ENCODE results near the gene ARHGEF28. TPM values are rescaled to one million over a fixed set of nuclear protein-coding genes. Genes with fewer than 3 reads are reported as not detected.

ARHGEF28 gene
- total and polyA plus RNA-seq, 9 of the 15 experiments (the other 6 are each of a cell fraction or from before 2014, with no cell fraction given) = 0.27 TPM; not detected in 8

DNA sequence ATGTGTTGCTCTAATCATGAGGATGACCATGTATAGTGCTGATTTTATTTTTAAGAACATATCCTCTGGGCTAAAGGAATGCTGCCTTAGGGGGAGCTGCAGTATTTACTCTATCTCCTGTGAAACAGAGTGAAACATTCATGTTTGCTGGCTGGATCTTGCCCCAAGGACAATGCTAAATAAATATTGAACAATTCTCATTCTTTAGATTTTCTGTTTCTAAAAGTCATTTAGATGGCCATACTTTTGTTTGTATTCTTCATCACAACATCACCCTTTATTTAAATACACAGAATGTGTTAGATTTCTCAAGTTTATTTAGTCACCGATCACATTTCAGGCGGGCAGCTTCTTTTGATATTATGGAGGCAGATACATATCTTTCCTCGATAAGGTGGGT is 103.3 kb downstream of the ARHGEF28 start:
- DNase-seq (ENCODE audit: extremely low read depth in 1 of 4, low spot score in 3 of 4) (no peak), FAIRE-seq (no peak), ATAC-seq (no peak)
- ChIA-PET POLR2A (interaction anchor here (1.2 kb wide), 1 partner anchor 10 kb away, joined by 4 read pairs; no protein-coding TSS in a partner anchor), CTCF (ENCODE audit: low intra/inter-chr PET ratio) (no interaction called here)
- Histone ChIP-seq H4K20me1 (replicated peaks; ENCODE audit: control insufficient read depth, insufficient read depth, low read length) (no peaks in the 10 kb centered on the region), H3K27me3 (ENCODE audit: control insufficient read depth in 2 of 2, insufficient read depth in 2 of 2, low read length in 2 of 2) (no peaks in the 10 kb centered on the region; a peak in 2 of 5 replicates), H2AFZ (ENCODE audit: low read depth, low read length) (no peak overlapping the region), H3K79me2 (ENCODE audit: control insufficient read depth, insufficient read depth, low read length) (no peaks in the 10 kb centered on the region), H3K4me1 (replicated peaks in 1 of 2; ENCODE audit: control insufficient read depth in 2 of 2, insufficient read depth in 2 of 2, low read length in 2 of 2) (no peaks in the 10 kb centered on the region), H3K36me3 (ENCODE audit: control insufficient read depth, insufficient read depth, low read length) (no peaks in the 10 kb centered on the region), H3K9me1 (ENCODE audit: control insufficient read depth, insufficient read depth, low read length) (no peaks in the 10 kb centered on the region), H3K4me3 (no peak overlapping the region), H3K9me3 (replicated peaks; ENCODE audit: control insufficient read depth, insufficient read depth, low read depth, low read length) (no peaks in the 10 kb centered on the region), H3K4me2 (ENCODE audit: insufficient read depth, low read length) (no peak overlapping the region), H3K9ac (ENCODE audit: insufficient read depth in 1 of 2, low read depth in 2 of 2, low read length in 2 of 2) (no peak overlapping the region), H3K27ac (ENCODE audit: extremely low read depth, low read depth, low read length) (no peak overlapping the region)
- TF ChIP-seq IRF2 (CRISPR knock-in tag; IDR thresholded peaks at IDR 0.05) (no peak), RUNX1 (IDR thresholded peaks at IDR 0.05; ENCODE audit: low read depth) (no peak), RBM22 (IDR thresholded peaks at IDR 0.05; ENCODE audit: low read depth, low read length, poor library complexity, severe bottlenecking) (no peak), ZNF239 (CRISPR knock-in tag; IDR thresholded peaks at IDR 0.05) (no peak), SOX6 (IDR thresholded peaks at IDR 0.05) (no peak)
- intact Hi-C loops (cut with micrococcal nuclease) (no loop called here), in situ Hi-C loops (cut with MboI) (no loop called here)
- no TSS peak for BruUV-seq (replicated peaks)
- WGBS (ENCODE audit: insufficient coverage, low coverage, missing lambda C conversion rate) = 7% methylated on average over 3 of the region's 3 CpGs

DNA sequence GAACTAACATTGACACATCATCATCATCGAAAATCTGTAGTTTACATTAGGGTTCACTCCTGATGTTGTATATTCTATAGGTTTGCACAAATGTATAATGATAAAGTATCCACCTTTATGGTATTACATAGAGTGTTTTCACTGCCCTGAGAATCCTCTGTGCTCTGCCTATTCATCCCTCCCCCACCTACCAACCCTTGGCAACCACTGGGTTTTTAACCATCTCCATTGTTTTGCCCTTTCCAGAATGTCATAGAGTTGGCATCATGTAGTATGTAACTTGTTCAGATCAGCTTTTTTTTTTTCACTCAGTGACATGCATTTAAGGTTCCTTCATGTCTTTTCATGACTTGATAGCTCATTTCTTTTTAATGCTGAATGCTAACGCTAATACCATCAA is 106.0 kb downstream of the ARHGEF28 start:
- TF ChIP-seq, protein P1, sequence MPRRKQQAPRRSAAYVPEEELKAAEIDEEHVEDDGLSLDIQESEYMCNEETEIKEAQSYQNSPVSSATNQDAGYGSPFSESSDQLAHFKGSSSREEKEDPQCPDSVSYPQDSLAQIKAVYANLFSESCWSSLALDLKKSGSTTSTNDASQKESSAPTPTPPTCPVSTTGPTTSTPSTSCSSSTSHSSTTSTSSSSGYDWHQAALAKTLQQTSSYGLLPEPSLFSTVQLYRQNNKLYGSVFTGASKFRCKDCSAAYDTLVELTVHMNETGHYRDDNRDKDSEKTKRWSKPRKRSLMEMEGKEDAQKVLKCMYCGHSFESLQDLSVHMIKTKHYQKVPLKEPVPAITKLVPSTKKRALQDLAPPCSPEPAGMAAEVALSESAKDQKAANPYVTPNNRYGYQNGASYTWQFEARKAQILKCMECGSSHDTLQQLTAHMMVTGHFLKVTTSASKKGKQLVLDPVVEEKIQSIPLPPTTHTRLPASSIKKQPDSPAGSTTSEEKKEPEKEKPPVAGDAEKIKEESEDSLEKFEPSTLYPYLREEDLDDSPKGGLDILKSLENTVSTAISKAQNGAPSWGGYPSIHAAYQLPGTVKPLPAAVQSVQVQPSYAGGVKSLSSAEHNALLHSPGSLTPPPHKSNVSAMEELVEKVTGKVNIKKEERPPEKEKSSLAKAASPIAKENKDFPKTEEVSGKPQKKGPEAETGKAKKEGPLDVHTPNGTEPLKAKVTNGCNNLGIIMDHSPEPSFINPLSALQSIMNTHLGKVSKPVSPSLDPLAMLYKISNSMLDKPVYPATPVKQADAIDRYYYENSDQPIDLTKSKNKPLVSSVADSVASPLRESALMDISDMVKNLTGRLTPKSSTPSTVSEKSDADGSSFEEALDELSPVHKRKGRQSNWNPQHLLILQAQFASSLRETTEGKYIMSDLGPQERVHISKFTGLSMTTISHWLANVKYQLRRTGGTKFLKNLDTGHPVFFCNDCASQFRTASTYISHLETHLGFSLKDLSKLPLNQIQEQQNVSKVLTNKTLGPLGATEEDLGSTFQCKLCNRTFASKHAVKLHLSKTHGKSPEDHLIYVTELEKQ (CRISPR knock-in tag; IDR thresholded peaks at IDR 0.05) = no peak
- TF ChIP-seq ELF1 (tag; IDR thresholded peaks at IDR 0.05) = no peak
- no peak for TF ChIP-seq ZC3H4 (CRISPR knock-in tag; IDR thresholded peaks at IDR 0.05; ENCODE audit: borderline replicate concordance)
- no peak for TF ChIP-seq ZSCAN32 (CRISPR knock-in tag; IDR thresholded peaks at IDR 0.05)
- TF ChIP-seq SRSF3 (IDR thresholded peaks at IDR 0.05; ENCODE audit: insufficient read depth, low read length) = no peak
- TF ChIP-seq KLF13 (tag; IDR thresholded peaks at IDR 0.05; ENCODE audit: borderline replicate concordance, low read depth) = no peak
- no peaks in the 10 kb centered on the region for H3K9me3 ChIP-seq (replicated peaks; ENCODE audit: control insufficient read depth, insufficient read depth, low read depth, low read length)
- no peaks in the 10 kb centered on the region for H3K36me3 ChIP-seq (ENCODE audit: control insufficient read depth, insufficient read depth, low read length)
- ATAC-seq (no peak), DNase-seq (ENCODE audit: extremely low read depth in 1 of 4, low spot score in 3 of 4) (no peak), FAIRE-seq (no peak)
- no peak overlapping the region for H3K4me3 ChIP-seq
- no peaks in the 10 kb centered on the region for H3K79me2 ChIP-seq (ENCODE audit: control insufficient read depth, insufficient read depth, low read length)
- H3K27ac ChIP-seq (ENCODE audit: extremely low read depth, low read depth, low read length) = no peak overlapping the region
- intact Hi-C loops (cut with micrococcal nuclease) (no loop called here), in situ Hi-C loops (cut with MboI) (no loop called here)
- POLR2A ChIA-PET = no interaction called here
- 0% methylated on average over 2 of the region's 2 CpGs for WGBS (ENCODE audit: insufficient coverage, low coverage, missing lambda C conversion rate)
- no peaks in the 10 kb centered on the region for H3K4me1 ChIP-seq (replicated peaks in 1 of 2; ENCODE audit: control insufficient read depth in 2 of 2, insufficient read depth in 2 of 2, low read length in 2 of 2)
- no peaks in the 10 kb centered on the region for H4K20me1 ChIP-seq (replicated peaks; ENCODE audit: control insufficient read depth, insufficient read depth, low read length)
- no peak overlapping the region for H3K4me2 ChIP-seq (ENCODE audit: insufficient read depth, low read length)
- no peak overlapping the region for H2AFZ ChIP-seq (ENCODE audit: low read depth, low read length)
- CTCF ChIA-PET (ENCODE audit: low intra/inter-chr PET ratio) = no interaction called here
- no peaks in the 10 kb centered on the region; a peak in 2 of 5 replicates for H3K27me3 ChIP-seq (ENCODE audit: control insufficient read depth in 2 of 2, insufficient read depth in 2 of 2, low read length in 2 of 2)
- no peak overlapping the region for H3K9ac ChIP-seq (ENCODE audit: insufficient read depth in 1 of 2, low read depth in 2 of 2, low read length in 2 of 2)
- BruUV-seq (replicated peaks) = no TSS peak
- H3K9me1 ChIP-seq (ENCODE audit: control insufficient read depth, insufficient read depth, low read length) = no peaks in the 10 kb centered on the region
